ENCODE data around the gene SUSD5.

Gene SUSD5

DNA sequence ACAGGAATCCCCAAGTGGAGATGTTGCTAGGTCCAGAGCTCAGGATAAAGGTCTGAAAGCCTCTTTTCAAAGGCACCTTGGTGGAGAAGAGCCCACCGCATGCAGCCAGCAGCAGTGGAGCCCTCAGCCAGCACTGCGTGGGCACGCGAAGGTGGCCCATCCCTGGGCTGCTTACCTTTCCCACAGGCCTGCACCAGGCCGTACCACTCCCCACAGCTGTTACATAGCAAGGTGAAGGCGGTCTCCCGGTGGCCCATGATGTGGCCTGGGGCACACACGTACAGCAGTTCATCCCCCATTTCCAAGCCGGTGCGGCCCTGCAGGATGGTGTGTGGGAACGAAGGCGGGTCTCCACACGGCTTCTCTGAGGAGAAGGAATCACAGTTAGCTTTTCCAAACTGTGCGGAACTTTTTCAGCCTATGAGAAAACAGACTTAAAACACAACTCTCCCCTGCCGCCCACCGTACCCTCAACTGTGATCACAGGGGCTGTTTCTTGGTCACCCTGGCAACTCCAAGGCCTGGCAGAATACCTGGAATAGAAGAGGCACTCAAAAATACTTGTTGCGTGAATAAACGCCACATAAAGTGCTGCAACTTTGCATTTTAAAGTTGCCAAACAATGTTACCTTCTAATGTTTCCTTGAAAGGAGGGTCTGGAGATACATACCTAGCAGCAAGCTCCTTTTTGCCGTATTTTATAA, 43.7 kb downstream of the SUSD5 start:
- no peak for DNase-seq
- Histone ChIP-seq H3K4me3 (ENCODE audit: low read depth, low read length) (no peak overlapping the region), H3K4me1 (no peaks in the 10 kb centered on the region), H3K36me3 (no peaks in the 10 kb centered on the region), H3K9me3 (no peaks in the 10 kb centered on the region), H3K27me3 (no peaks in the 10 kb centered on the region)
- TF ChIP-seq, protein P1, sequence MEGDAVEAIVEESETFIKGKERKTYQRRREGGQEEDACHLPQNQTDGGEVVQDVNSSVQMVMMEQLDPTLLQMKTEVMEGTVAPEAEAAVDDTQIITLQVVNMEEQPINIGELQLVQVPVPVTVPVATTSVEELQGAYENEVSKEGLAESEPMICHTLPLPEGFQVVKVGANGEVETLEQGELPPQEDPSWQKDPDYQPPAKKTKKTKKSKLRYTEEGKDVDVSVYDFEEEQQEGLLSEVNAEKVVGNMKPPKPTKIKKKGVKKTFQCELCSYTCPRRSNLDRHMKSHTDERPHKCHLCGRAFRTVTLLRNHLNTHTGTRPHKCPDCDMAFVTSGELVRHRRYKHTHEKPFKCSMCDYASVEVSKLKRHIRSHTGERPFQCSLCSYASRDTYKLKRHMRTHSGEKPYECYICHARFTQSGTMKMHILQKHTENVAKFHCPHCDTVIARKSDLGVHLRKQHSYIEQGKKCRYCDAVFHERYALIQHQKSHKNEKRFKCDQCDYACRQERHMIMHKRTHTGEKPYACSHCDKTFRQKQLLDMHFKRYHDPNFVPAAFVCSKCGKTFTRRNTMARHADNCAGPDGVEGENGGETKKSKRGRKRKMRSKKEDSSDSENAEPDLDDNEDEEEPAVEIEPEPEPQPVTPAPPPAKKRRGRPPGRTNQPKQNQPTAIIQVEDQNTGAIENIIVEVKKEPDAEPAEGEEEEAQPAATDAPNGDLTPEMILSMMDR (IDR thresholded peaks at IDR 0.05; ENCODE audit: low read depth, low read length), result no peak

DNA sequence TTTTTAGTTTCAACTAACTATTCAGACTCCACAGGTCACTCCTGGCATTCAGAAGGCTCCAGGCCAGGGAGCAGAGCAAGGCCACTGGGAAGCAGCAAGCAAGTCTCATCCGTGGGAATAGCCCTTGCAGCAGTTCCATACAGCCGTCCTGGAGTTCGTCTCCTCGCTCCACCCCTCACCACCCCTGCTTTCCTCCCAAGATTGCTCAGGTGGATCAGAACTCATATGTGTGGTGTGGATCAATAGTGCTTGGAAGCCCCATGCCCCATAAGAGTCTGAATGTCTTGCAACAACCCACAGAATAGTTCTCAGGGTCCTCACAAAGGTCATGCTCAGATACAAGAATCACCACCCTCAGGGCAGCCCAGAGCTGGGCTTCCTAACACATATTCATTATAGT, 44.5 kb downstream of the SUSD5 start:
- H3K9me3 ChIP-seq, result no peaks in the 10 kb centered on the region
- TF ChIP-seq, protein P1 (IDR thresholded peaks at IDR 0.05; ENCODE audit: low read depth, low read length), result no peak
- no peak overlapping the region for H3K4me3 ChIP-seq (ENCODE audit: low read depth, low read length)
- no peaks in the 10 kb centered on the region for H3K36me3 ChIP-seq
- H3K4me1 ChIP-seq, result no peaks in the 10 kb centered on the region
- DNase-seq, result no peak
- H3K27me3 ChIP-seq, result no peaks in the 10 kb centered on the region

GRCh38 chr3:33173672-33174071, 44.9 kb downstream of the SUSD5 start:
- TF ChIP-seq, protein P1 (IDR thresholded peaks at IDR 0.05; ENCODE audit: low read depth, low read length), result no peak
- no peaks in the 10 kb centered on the region for H3K27me3 ChIP-seq
- DNase-seq, result no peak

GRCh38 chr3:33173103-33173502, 45.5 kb downstream of the SUSD5 start:
- H3K4me1 ChIP-seq, result no peaks in the 10 kb centered on the region
- no peak for DNase-seq
- H3K4me3 ChIP-seq (ENCODE audit: low read depth, low read length), result no peak overlapping the region
- no peaks in the 10 kb centered on the region for H3K36me3 ChIP-seq
- H3K9me3 ChIP-seq, result no peaks in the 10 kb centered on the region
- TF ChIP-seq, protein P1 (IDR thresholded peaks at IDR 0.05; ENCODE audit: low read depth, low read length), result no peak
- no peaks in the 10 kb centered on the region for H3K27me3 ChIP-seq

More at GRCh38 chr3:33173672-33174071, 44.9 kb downstream of the SUSD5 start:
- H3K4me1 ChIP-seq, result no peaks in the 10 kb centered on the region
- H3K9me3 ChIP-seq, result no peaks in the 10 kb centered on the region
- no peaks in the 10 kb centered on the region for H3K36me3 ChIP-seq
- H3K4me3 ChIP-seq (ENCODE audit: low read depth, low read length), result no peak overlapping the region

DNA sequence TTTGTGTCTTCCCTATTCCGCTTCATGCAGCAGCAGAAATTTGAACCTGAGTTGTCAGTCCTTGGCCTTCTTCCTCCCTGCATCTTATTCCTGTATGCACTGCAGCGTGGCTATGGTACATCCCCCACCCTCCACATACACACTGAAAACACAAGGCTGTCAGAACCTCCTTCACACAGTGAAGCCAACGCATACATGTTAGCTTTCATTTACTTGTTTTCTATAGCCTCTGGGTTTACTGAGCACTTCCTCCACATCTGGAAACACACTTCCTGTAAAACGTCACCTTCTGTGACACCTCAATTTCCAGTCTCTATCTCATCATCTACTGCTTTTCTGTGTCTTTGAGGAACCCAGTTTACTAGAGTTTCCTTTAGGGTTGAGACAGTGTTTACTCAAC, 47.0 kb downstream of the SUSD5 start:
- H3K4me3 ChIP-seq (ENCODE audit: low read depth, low read length), result no peak overlapping the region
- H3K36me3 ChIP-seq, result no peaks in the 10 kb centered on the region
- H3K9me3 ChIP-seq, result no peaks in the 10 kb centered on the region
- DNase-seq, result no peak
- no peaks in the 10 kb centered on the region for H3K4me1 ChIP-seq
- TF ChIP-seq, protein P1 (IDR thresholded peaks at IDR 0.05; ENCODE audit: low read depth, low read length), result no peak
- H3K27me3 ChIP-seq, result no peaks in the 10 kb centered on the region

GRCh38 chr3:33170531-33170930, 48.1 kb downstream of the SUSD5 start:
- Histone ChIP-seq H3K9me3 (no peaks in the 10 kb centered on the region), H3K36me3 (no peaks in the 10 kb centered on the region), H3K27me3 (no peaks in the 10 kb centered on the region), H3K4me3 (ENCODE audit: low read depth, low read length) (no peak overlapping the region), H3K4me1 (no peaks in the 10 kb centered on the region)
- TF ChIP-seq, protein P1 (IDR thresholded peaks at IDR 0.05; ENCODE audit: low read depth, low read length), result no peak
- no peak for DNase-seq

Data from BE2C (cell line).